ENCODE results near the gene PON3. TPM values are rescaled to one million over a fixed set of nuclear protein-coding genes. Genes with fewer than 3 reads are reported as not detected.
"Not testable (repeated sequence)": the region's sequence is repeated elsewhere in the genome, so short reads cannot be mapped to it uniquely, and the experiment has no call there.

PON3 gene
- total RNA-seq, 1 donor from 2014 or later = 5.2 TPM

DNA sequence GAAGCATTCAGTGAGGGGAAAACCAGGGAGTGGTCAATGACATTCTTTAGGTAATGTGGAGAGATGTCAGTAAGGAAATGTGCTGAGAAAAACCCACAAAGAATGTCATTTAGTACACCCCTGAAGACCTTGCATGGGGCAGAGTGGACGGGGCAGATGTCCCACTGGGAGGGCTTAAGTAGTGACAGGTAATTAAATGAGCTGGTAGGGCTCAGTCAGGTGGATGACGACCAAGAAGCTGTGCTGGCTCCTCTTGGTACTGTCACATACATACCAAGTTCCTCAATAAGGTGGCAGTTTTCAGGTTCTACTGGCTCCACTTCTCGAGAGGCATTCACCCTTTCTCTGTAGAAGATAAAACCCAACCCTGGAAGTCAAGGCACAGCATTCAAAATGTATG, 1.8 kb downstream of the PON3 start:
- no peaks in the 10 kb centered on the region for H3K36me3 ChIP-seq (ENCODE audit: control insufficient read depth in 3 of 3, insufficient read depth in 3 of 3, low read length in 3 of 3)
- peaks cover 0 to 6% (median 4%) of the 10 kb centered on the region in 3 donors for H3K27me3 ChIP-seq (ENCODE audit: control insufficient read depth in 3 of 3, insufficient read depth in 3 of 3, low read length in 3 of 3)
- no peak overlapping the region for H3K9ac ChIP-seq (ENCODE audit: low read depth in 1 of 3, low read length in 3 of 3)
- H3K9me3 ChIP-seq (ENCODE audit: control insufficient read depth in 3 of 3, low read length in 3 of 3) = no peaks in the 10 kb centered on the region
- H3K4me1 ChIP-seq (ENCODE audit: control insufficient read depth in 3 of 3, insufficient read depth in 3 of 3, low read length in 3 of 3) = no peaks in the 10 kb centered on the region
- H3K4me3 ChIP-seq (ENCODE audit: low read length in 3 of 3) = no peak overlapping the region
- H3K27ac ChIP-seq (ENCODE audit: low read depth, low read length) = no peak overlapping the region

GRCh38 chr7:95391761-95392160, 4.4 kb downstream of the PON3 start:
- Histone ChIP-seq H3K27me3 (ENCODE audit: control insufficient read depth in 3 of 3, insufficient read depth in 3 of 3, low read length in 3 of 3) (peaks cover 0 to 6% (median 3%) of the 10 kb centered on the region in 3 donors), H3K4me3 (ENCODE audit: low read length in 3 of 3) (no peak overlapping the region), H3K27ac (ENCODE audit: low read depth, low read length) (no peak overlapping the region), H3K36me3 (ENCODE audit: control insufficient read depth in 3 of 3, insufficient read depth in 3 of 3, low read length in 3 of 3) (no peaks in the 10 kb centered on the region), H3K4me1 (ENCODE audit: control insufficient read depth in 3 of 3, insufficient read depth in 3 of 3, low read length in 3 of 3) (no peaks in the 10 kb centered on the region), H3K9me3 (ENCODE audit: control insufficient read depth in 3 of 3, low read length in 3 of 3) (no peaks in the 10 kb centered on the region), H3K9ac (ENCODE audit: low read depth in 1 of 3, low read length in 3 of 3) (no peak overlapping the region)

DNA sequence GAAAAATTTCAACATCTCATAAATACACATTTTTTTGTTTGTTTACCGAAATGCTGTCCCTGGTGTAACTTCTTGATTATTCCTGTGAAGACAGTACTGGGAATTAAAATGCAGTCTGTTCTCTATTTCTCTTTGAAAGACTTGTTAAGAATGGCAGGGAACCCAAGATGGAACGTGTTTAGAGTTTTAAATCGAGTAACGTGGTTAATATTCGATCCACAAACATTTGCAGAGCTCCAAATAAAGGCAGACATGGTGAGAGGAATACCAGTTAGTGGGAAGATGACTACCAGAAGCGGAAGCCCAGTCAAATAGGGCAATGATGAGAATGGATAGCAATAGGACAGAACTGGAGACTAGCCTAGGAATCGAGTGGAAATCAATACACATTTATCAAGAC, 6.7 kb downstream of the PON3 start:
- Histone ChIP-seq H3K36me3 (ENCODE audit: control insufficient read depth in 3 of 3, insufficient read depth in 3 of 3, low read length in 3 of 3) (no peaks in the 10 kb centered on the region), H3K27me3 (ENCODE audit: control insufficient read depth in 3 of 3, insufficient read depth in 3 of 3, low read length in 3 of 3) (peaks cover 0 to 3% (median 2%) of the 10 kb centered on the region in 3 donors), H3K4me1 (ENCODE audit: control insufficient read depth in 3 of 3, insufficient read depth in 3 of 3, low read length in 3 of 3) (no peaks in the 10 kb centered on the region), H3K9ac (ENCODE audit: low read depth in 1 of 3, low read length in 3 of 3) (no peak overlapping the region), H3K4me3 (ENCODE audit: low read length in 3 of 3) (no peak overlapping the region), H3K27ac (ENCODE audit: low read depth, low read length) (no peak overlapping the region), H3K9me3 (ENCODE audit: control insufficient read depth in 3 of 3, low read length in 3 of 3) (no peaks in the 10 kb centered on the region)

DNA sequence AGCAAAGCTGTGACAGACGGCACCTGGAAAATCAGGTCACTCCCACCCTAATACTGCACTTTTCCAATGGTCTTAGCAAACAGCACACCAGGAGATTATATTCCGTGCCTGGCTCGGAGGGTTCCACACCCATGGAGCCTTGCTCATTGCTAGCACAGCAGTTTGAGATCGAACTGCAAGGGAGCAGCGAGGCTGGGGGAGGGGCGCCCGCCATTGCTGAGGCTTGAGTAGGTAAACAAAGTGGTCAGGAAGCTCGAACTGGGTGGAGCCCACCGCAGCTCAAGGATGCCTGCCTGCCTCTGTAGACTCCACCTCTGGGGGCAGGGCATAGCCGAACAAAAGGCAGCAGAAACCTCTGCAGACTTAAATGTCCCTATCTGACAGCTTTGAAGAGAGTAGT, 16.7 kb downstream of the PON3 start:
- not testable (repeated sequence) for H3K27me3 ChIP-seq (ENCODE audit: control insufficient read depth in 3 of 3, insufficient read depth in 3 of 3, low read length in 3 of 3); H3K4me3 ChIP-seq (ENCODE audit: low read length in 3 of 3); H3K4me1 ChIP-seq (ENCODE audit: control insufficient read depth in 3 of 3, insufficient read depth in 3 of 3, low read length in 3 of 3); H3K9ac ChIP-seq (ENCODE audit: low read depth in 1 of 3, low read length in 3 of 3); H3K9me3 ChIP-seq (ENCODE audit: control insufficient read depth in 3 of 3, low read length in 3 of 3); H3K27ac ChIP-seq (ENCODE audit: low read depth, low read length); H3K36me3 ChIP-seq (ENCODE audit: control insufficient read depth in 3 of 3, insufficient read depth in 3 of 3, low read length in 3 of 3)

- Histone ChIP-seq H3K4me3 (ENCODE audit: low read length in 3 of 3) (no peak overlapping the region), H3K27me3 (ENCODE audit: control insufficient read depth in 3 of 3, insufficient read depth in 3 of 3, low read length in 3 of 3) (no peaks in the 10 kb centered on the region), H3K27ac (ENCODE audit: low read depth, low read length) (no peak overlapping the region), H3K9me3 (ENCODE audit: control insufficient read depth in 3 of 3, low read length in 3 of 3) (no peaks in the 10 kb centered on the region), H3K9ac (ENCODE audit: low read depth in 1 of 3, low read length in 3 of 3) (no peak overlapping the region), H3K4me1 (ENCODE audit: control insufficient read depth in 3 of 3, insufficient read depth in 3 of 3, low read length in 3 of 3) (no peaks in the 10 kb centered on the region), H3K36me3 (ENCODE audit: control insufficient read depth in 3 of 3, insufficient read depth in 3 of 3, low read length in 3 of 3) (no peaks in the 10 kb centered on the region)
These were observed 19.4 kb downstream of the PON3 start for GRCh38 chr7:95376632-95377400.

DNA sequence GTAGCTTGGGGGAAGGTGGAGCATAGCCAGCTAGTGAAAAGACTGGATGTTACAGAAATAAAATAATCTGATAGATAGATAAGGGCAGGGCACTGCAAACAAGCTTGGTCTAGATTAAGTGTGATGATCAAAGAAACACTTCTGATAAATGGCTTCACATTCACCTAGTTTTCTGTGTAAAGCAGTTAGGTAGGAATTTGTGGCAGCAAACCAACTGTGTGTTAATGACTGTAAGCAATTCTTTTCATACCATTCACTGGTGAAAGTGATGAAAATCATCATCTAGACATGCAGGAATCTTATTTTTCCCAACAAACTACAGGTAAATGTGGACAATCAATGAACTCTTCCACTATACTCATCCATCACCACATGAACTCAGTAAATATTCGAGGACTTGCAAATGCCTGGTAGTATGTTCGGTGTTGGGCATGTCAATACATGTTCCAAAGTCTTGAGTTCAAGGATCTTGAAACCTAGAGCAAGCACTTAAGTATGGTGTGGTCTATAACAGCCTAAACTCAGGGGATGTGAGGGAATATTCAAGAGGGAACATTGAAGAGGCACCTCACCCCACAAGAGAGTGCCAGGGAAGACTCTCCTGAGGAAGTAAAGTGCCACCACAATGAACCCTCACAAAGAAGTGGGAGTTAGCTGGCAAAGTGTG, 20.5 kb downstream of the PON3 start:
- H3K4me1 ChIP-seq (ENCODE audit: control insufficient read depth in 3 of 3, insufficient read depth in 3 of 3, low read length in 3 of 3) = no peaks in the 10 kb centered on the region
- H3K9ac ChIP-seq (ENCODE audit: low read depth in 1 of 3, low read length in 3 of 3) = no peak overlapping the region
- no peaks in the 10 kb centered on the region for H3K9me3 ChIP-seq (ENCODE audit: control insufficient read depth in 3 of 3, low read length in 3 of 3)
- H3K27ac ChIP-seq (ENCODE audit: low read depth, low read length) = no peak overlapping the region
- H3K36me3 ChIP-seq (ENCODE audit: control insufficient read depth in 3 of 3, insufficient read depth in 3 of 3, low read length in 3 of 3) = no peaks in the 10 kb centered on the region
- H3K4me3 ChIP-seq (ENCODE audit: low read length in 3 of 3) = no peak overlapping the region
- no peaks in the 10 kb centered on the region for H3K27me3 ChIP-seq (ENCODE audit: control insufficient read depth in 3 of 3, insufficient read depth in 3 of 3, low read length in 3 of 3)

DNA sequence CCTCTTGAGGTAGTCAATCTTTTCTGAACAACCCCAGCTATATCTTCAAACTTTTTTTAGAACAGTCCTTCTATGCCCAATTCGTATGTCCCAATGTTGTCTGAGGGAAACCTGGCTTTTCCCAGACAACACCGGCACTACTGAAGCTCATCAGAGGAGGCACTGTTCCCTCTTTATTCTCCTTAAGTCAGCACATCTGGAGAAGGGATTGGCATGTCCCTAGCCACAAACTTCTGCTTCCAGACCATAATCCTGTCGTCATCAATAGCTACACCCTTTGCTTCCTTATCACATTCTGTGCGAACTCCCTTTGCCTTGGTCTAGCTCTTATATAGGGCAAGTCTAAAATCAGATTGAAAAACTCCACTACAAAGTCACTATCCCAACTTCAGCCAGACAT, 22.9 kb downstream of the PON3 start:
- Histone ChIP-seq H3K27ac (ENCODE audit: low read depth, low read length) (no peak overlapping the region), H3K9me3 (ENCODE audit: control insufficient read depth in 3 of 3, low read length in 3 of 3) (no peaks in the 10 kb centered on the region), H3K9ac (ENCODE audit: low read depth in 1 of 3, low read length in 3 of 3) (no peak overlapping the region), H3K4me3 (ENCODE audit: low read length in 3 of 3) (no peak overlapping the region), H3K27me3 (ENCODE audit: control insufficient read depth in 3 of 3, insufficient read depth in 3 of 3, low read length in 3 of 3) (no peaks in the 10 kb centered on the region), H3K4me1 (ENCODE audit: control insufficient read depth in 3 of 3, insufficient read depth in 3 of 3, low read length in 3 of 3) (no peaks in the 10 kb centered on the region), H3K36me3 (ENCODE audit: control insufficient read depth in 3 of 3, insufficient read depth in 3 of 3, low read length in 3 of 3) (no peaks in the 10 kb centered on the region)

- no peaks in the 10 kb centered on the region for H3K9me3 ChIP-seq (ENCODE audit: control insufficient read depth in 3 of 3, low read length in 3 of 3)
- H3K4me1 ChIP-seq (ENCODE audit: control insufficient read depth in 3 of 3, insufficient read depth in 3 of 3, low read length in 3 of 3) = no peaks in the 10 kb centered on the region
- no peak overlapping the region for H3K27ac ChIP-seq (ENCODE audit: low read depth, low read length)
- H3K4me3 ChIP-seq (ENCODE audit: low read length in 3 of 3) = no peak overlapping the region
- H3K27me3 ChIP-seq (ENCODE audit: control insufficient read depth in 3 of 3, insufficient read depth in 3 of 3, low read length in 3 of 3) = no peaks in the 10 kb centered on the region
- no peak overlapping the region for H3K9ac ChIP-seq (ENCODE audit: low read depth in 1 of 3, low read length in 3 of 3)
- H3K36me3 ChIP-seq (ENCODE audit: control insufficient read depth in 3 of 3, insufficient read depth in 3 of 3, low read length in 3 of 3) = no peaks in the 10 kb centered on the region
These were observed 27.9 kb downstream of the PON3 start for GRCh38 chr7:95368235-95368634.

DNA sequence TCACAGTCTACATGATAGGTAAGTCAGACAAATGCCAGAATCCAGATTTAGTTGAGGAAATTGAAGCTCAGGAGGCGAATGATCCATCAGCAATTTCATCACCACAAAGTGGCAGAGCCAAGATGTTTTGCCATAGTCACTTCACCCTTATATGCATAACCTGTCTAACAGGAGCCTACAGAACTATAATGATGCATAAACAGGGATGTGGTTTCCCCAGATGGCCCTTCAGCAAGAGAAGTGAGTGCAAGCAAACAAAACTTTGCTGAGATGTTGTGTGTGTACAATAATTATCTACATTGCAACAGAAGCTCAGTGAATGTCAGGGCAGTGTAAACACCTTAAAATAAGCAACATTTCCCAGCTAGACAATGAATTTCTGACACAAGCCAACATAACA, 28.6 kb downstream of the PON3 start:
- H3K27me3 ChIP-seq (ENCODE audit: control insufficient read depth in 3 of 3, insufficient read depth in 3 of 3, low read length in 3 of 3) = no peaks in the 10 kb centered on the region
- H3K9me3 ChIP-seq (ENCODE audit: control insufficient read depth in 3 of 3, low read length in 3 of 3) = no peaks in the 10 kb centered on the region
- no peaks in the 10 kb centered on the region for H3K4me1 ChIP-seq (ENCODE audit: control insufficient read depth in 3 of 3, insufficient read depth in 3 of 3, low read length in 3 of 3)
- no peak overlapping the region for H3K27ac ChIP-seq (ENCODE audit: low read depth, low read length)
- no peak overlapping the region for H3K9ac ChIP-seq (ENCODE audit: low read depth in 1 of 3, low read length in 3 of 3)
- no peaks in the 10 kb centered on the region for H3K36me3 ChIP-seq (ENCODE audit: control insufficient read depth in 3 of 3, insufficient read depth in 3 of 3, low read length in 3 of 3)
- no peak overlapping the region for H3K4me3 ChIP-seq (ENCODE audit: low read length in 3 of 3)

DNA sequence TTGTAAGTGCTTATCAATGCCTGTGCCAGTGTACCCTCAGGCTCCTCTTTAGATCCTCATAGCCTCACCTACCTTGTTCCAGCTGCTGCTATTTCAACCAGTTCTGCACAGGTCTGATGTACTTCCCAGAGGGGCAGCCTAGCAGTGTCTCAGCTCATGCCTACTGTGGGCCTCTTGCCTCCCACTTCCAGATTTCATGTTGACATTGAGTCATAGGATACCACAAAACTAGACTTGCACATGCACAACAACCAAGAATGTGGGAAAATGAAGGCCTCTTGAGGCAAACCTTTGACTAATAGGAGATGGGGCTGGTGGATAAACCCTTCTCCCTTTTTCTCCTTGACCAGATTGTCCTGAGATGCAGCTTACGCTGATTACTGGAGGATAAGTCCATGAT, 31.0 kb downstream of the PON3 start:
- Histone ChIP-seq H3K9me3 (ENCODE audit: control insufficient read depth in 3 of 3, low read length in 3 of 3) (no peaks in the 10 kb centered on the region), H3K9ac (ENCODE audit: low read depth in 1 of 3, low read length in 3 of 3) (no peak overlapping the region), H3K4me3 (ENCODE audit: low read length in 3 of 3) (no peak overlapping the region), H3K27ac (ENCODE audit: low read depth, low read length) (no peak overlapping the region), H3K4me1 (ENCODE audit: control insufficient read depth in 3 of 3, insufficient read depth in 3 of 3, low read length in 3 of 3) (no peaks in the 10 kb centered on the region), H3K36me3 (ENCODE audit: control insufficient read depth in 3 of 3, insufficient read depth in 3 of 3, low read length in 3 of 3) (no peaks in the 10 kb centered on the region), H3K27me3 (ENCODE audit: control insufficient read depth in 3 of 3, insufficient read depth in 3 of 3, low read length in 3 of 3) (no peaks in the 10 kb centered on the region)

Data from skeletal muscle tissue (tissue), 4 donors.